Measurements from ENCODE around the gene DRAM1.

DRAM1 gene

DNA sequence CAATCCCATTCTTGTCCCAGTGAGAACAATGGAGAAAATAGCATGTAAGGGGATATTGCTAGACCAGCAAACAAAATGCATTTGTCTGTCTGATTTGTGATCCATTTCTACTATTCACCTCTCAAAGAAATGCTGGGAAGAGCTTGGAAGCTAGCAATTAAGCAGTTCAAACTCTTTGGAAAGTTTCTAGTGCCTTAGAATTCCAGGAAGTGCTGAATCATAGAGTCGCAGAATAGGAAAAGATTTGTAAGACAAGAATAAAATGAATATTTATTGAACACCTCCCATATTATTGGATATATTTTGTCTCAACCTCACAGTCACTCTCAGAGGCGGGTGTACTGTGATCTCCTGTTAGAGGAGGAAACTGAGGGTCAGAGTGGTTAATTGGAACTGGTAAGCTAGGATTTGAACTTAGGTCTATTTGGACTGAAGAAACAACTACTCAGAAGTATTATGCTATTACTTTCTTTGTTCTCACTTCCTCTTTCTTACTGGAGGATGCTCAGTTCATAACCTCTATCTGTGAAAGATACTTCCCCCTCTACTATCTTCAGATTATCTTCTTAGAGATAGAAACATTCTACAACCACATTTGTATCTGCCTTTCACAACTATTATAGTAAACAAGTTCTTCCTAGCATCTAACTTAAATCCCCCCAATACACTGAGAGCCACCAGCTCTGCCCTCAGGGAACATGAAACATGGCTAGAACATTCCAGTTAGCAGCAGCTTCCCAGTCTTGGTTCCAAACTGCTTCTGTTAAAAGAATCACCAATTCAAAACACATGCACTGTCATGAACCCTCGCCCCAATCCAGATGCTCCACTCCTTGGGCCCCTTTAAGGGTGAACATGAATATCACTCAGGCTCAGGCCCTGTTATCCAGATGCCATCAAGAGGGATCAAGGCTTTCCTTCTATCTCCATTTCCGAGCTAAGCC lies 64.2 kb downstream of the DRAM1 start:
- H3K4me2 ChIP-seq: peak overlapping the region in 9 of 11 experiments; percentile 7 to 37 (median 20); a peak in 14 of 22 replicates
- H3K27me3 ChIP-seq: no peaks in the 10 kb centered on the region
- H4K20me1 ChIP-seq: no peaks in the 10 kb centered on the region
- no peaks in the 10 kb centered on the region for H3K36me3 ChIP-seq
- H3K9ac ChIP-seq: no peak overlapping the region
- no peak for TF ChIP-seq Cebpa-rat (IDR thresholded peaks at IDR 0.05)
- no peak overlapping the region for H3K27ac ChIP-seq
- H3K9me3 ChIP-seq (replicated peaks in 1 of 11): no peaks in the 10 kb centered on the region
- H3K4me3 ChIP-seq: no peak overlapping the region
- peaks cover 7 to 24% (median 16%) of the 10 kb centered on the region in 10 experiments; a peak in 18 of 20 replicates for H3K4me1 ChIP-seq

DNA sequence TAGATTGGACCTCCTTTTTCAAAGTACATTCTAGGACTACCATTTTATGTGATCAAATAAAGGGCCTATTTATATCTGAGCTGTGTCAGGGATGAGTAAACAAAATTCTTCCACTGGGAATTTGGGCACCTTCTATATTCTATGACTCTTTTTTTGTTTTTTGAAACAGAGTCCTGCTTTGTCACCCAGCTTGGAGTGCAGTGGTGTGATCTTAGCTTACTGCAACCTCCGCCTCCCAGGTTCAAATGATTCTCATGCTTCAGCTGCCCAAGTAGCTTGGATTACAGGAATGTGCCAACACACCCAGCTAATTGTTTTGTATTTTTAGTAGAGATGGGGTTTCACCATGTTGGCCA lies 64.8 kb downstream of the DRAM1 start:
- Histone ChIP-seq H3K27me3 (no peaks in the 10 kb centered on the region), H3K36me3 (no peaks in the 10 kb centered on the region), H4K20me1 (no peaks in the 10 kb centered on the region), H3K4me1 (peaks cover 7 to 24% (median 16%) of the 10 kb centered on the region in 10 experiments; a peak in 18 of 20 replicates), H3K9me3 (replicated peaks in 1 of 11) (no peaks in the 10 kb centered on the region), H3K4me2 (peak overlapping the region in 8 of 11 experiments; percentile 9 to 37 (median 22); a peak in 9 of 22 replicates), H3K9ac (no peak overlapping the region), H3K27ac (no peak overlapping the region), H3K4me3 (no peak overlapping the region)
- no peak for TF ChIP-seq Cebpa-rat (IDR thresholded peaks at IDR 0.05)

DNA sequence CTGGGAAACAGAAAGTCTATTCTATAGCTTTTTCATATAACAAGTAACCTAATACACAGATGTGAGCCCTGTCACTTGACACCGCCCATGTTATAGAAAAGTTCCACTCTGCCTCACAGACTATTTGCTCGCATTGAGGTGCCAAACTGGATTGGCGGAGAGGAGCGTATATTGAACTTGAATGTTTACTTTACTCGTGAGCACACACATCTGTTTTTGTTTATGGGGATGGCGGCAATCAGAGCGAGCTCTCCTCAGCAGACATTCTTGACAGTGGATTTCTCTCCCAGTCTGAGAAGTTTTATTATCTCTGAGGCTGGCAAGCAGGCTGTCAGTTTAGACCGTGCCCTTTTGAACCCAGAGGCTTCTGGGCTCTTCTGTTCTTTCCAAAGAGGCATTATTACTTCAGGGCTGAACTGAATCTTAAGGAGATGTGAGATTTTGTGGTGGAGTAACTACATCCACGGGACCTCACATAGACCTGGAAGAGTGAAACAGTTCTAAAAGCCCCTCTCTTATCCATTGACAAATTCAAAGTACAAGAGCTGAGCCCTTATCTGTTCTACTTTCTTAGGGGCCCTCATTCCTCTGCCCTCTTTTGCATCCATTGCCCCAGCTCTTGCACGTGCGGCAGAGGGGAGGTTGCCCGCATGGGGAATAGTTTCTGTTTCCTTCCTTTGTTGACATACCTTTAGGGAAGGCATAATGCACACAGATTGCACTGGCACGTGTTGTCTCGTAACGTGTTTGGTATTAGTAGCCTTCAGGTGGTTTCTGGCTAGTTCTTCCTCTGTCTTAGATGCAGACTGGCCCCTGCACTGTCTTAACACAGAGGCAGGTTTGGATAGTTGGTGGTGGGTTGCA lies 68.2 kb downstream of the DRAM1 start:
- Histone ChIP-seq H3K27ac (no peak overlapping the region), H3K9me3 (replicated peaks in 1 of 11) (0 out of 22 replicates have a peak, but pooled peaks cover 0 to under 1% (median 0%) of the 10 kb centered on the region in 11 experiments), H3K36me3 (no peaks in the 10 kb centered on the region), H3K9ac (no peak overlapping the region), H3K4me1 (peaks cover 7 to 24% (median 15%) of the 10 kb centered on the region in 10 experiments; a peak in 18 of 20 replicates), H4K20me1 (no peaks in the 10 kb centered on the region), H3K4me3 (no peak overlapping the region), H3K27me3 (no peaks in the 10 kb centered on the region), H3K4me2 (no peak overlapping the region)
- TF ChIP-seq Cebpa-rat (IDR thresholded peaks at IDR 0.05): no peak

DNA sequence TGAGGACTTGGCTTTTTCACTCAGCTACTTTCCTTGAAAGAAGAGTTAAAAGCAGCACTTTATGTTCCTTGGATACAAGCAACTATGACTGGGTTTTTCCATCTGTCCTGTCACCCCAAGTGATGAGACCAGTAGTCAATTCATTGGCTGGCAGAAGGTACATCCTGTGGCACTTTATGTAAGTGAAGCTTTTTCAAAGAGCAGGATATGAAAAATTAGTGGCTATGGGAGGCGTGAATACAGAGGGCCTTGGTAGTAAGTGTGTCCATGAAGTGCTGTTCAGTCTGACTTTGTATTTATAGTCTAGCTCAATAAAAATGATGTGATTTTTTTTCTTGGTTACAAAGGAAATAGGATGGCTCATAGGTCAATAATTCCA lies 68.8 kb downstream of the DRAM1 start:
- no peak overlapping the region for H3K4me3 ChIP-seq
- H4K20me1 ChIP-seq: no peaks in the 10 kb centered on the region
- H3K36me3 ChIP-seq: no peaks in the 10 kb centered on the region
- H3K9me3 ChIP-seq (replicated peaks in 1 of 11): peaks cover 0 to 6% (median 0%) of the 10 kb centered on the region in 11 experiments; a peak in 3 of 22 replicates
- no peak overlapping the region for H3K4me2 ChIP-seq
- H3K27me3 ChIP-seq: no peaks in the 10 kb centered on the region
- H3K4me1 ChIP-seq: peaks cover 7 to 18% (median 12%) of the 10 kb centered on the region in 10 experiments; a peak in 18 of 20 replicates
- no peak overlapping the region for H3K9ac ChIP-seq
- no peak overlapping the region for H3K27ac ChIP-seq
- no peak for TF ChIP-seq Cebpa-rat (IDR thresholded peaks at IDR 0.05)

DNA sequence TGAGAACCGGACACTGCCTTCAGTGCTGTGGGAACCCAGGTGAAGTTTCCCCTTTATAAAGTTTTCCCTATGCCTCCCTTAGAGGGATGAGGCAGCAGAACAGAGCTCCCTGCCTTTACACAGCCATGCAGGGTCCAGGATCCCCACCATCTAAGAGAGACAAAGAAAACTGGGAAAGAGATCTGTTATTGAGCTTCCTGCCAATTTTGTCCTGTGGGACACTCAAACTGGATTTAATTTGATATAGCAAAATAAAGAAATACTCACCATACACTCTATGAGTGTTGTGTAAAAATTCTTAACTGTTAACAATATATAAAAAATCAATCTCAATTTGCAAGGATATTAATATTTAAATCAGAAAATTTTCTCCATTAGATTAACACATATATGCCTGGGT lies 69.9 kb downstream of the DRAM1 start:
- Histone ChIP-seq H3K27me3 (no peaks in the 10 kb centered on the region), H3K4me3 (no peak overlapping the region), H3K27ac (no peak overlapping the region), H3K9me3 (replicated peaks in 1 of 11) (peaks cover 0 to 16% (median 0%) of the 10 kb centered on the region in 11 experiments; a peak in 4 of 22 replicates), H3K4me1 (peaks cover 0 to 8% (median 2%) of the 10 kb centered on the region in 10 experiments; a peak in 9 of 20 replicates), H3K4me2 (no peak overlapping the region), H3K36me3 (no peaks in the 10 kb centered on the region), H4K20me1 (no peaks in the 10 kb centered on the region), H3K9ac (no peak overlapping the region)
- no peak for TF ChIP-seq Cebpa-rat (IDR thresholded peaks at IDR 0.05)

DNA sequence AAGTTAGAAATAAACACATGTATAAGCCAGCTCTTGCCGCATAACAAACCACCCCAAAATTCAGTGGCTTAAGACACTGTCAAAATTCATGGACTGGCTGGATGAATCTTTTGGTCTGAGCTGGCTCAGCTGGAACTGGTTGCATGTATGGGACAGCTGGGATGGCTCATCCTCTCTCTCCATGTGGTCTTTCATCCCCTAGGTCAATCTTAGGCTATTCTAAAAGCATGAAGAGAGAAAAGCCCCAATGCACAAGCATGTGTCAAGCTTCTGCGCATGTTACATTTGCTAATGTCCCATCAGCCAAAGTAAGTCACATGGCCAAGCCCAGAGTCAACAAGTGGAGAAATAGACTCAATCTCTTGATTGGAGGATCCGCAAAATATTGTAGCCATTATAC lies 71.0 kb downstream of the DRAM1 start:
- Histone ChIP-seq H3K36me3 (no peaks in the 10 kb centered on the region), H3K27ac (no peak overlapping the region), H3K4me3 (no peak overlapping the region), H3K9me3 (replicated peaks in 1 of 11) (peaks cover 0 to 27% (median 0%) of the 10 kb centered on the region in 11 experiments; a peak in 7 of 22 replicates), H3K27me3 (no peaks in the 10 kb centered on the region), H4K20me1 (no peaks in the 10 kb centered on the region), H3K9ac (no peak overlapping the region), H3K4me2 (no peak overlapping the region), H3K4me1 (no peaks in the 10 kb centered on the region)
- TF ChIP-seq Cebpa-rat (IDR thresholded peaks at IDR 0.05): no peak

DNA sequence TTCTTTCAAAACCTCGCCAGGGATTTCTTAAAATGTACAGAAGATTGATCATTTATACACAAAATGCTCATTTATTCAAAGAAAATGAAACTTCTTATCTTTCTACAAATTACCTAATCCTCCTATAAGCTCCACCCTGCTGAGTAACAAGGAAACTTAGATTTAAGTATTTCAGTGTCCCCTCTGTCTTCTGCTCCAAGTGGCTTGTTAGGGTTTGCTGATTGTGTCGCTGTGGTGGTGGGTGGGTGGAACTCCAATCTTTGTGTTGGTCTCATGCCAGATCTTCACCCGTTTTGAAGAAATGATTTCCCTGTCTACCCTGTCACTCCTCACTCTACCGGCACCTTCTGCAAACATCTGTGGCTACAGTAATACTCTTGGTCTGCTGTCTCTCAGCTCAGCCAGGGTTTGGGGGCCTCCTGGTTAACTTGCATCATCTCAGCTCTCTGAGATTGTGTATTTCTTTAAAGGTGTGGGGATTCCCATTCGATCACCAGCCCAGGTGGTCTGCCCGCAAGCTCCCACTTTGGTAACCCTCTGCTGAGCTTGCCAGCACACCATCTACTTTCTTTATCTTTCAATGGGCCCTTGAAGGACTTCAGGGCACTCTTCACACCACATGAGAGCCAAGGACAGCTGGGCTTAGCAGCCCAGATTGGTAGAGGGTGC lies 73.8 kb downstream of the DRAM1 start:
- no peak overlapping the region for H3K4me3 ChIP-seq
- TF ChIP-seq Cebpa-rat (IDR thresholded peaks at IDR 0.05): no peak
- no peaks in the 10 kb centered on the region for H3K36me3 ChIP-seq
- H3K27ac ChIP-seq: no peak overlapping the region
- H3K9ac ChIP-seq: no peak overlapping the region
- no peaks in the 10 kb centered on the region for H3K27me3 ChIP-seq
- H3K9me3 ChIP-seq (replicated peaks in 1 of 11): peaks cover 0 to 34% (median 0%) of the 10 kb centered on the region in 11 experiments; a peak in 8 of 22 replicates
- H3K4me1 ChIP-seq: no peaks in the 10 kb centered on the region
- H4K20me1 ChIP-seq: no peaks in the 10 kb centered on the region
- H3K4me2 ChIP-seq: no peak overlapping the region

DNA sequence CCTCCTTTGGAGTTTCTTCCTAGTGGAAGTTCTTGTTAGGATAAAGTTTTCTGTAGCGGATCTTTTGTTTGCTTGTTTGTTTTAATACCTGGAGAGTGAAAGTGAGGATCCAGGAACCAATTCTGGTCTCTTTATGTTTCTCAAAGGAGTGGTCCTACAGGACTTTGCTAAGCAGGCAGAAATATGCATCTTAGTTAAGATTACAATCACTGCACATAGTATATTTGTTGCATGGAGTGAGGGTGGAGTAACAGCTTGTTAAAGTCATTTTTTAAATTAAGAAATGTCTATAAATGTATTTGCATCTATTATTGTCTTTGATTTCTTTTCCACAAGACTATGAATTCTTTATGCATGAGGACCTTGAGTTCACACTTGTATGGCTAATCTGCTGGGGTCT lies 76.7 kb downstream of the DRAM1 start:
- H4K20me1 ChIP-seq: no peaks in the 10 kb centered on the region
- H3K4me2 ChIP-seq: no peak overlapping the region
- H3K27ac ChIP-seq: no peak overlapping the region
- H3K27me3 ChIP-seq: no peaks in the 10 kb centered on the region
- H3K9me3 ChIP-seq (replicated peaks in 1 of 11): peaks cover 0 to 34% (median 4%) of the 10 kb centered on the region in 11 experiments; a peak in 10 of 22 replicates
- H3K9ac ChIP-seq: no peak overlapping the region
- no peaks in the 10 kb centered on the region for H3K36me3 ChIP-seq
- no peak for TF ChIP-seq Cebpa-rat (IDR thresholded peaks at IDR 0.05)
- H3K4me3 ChIP-seq: no peak overlapping the region
- no peaks in the 10 kb centered on the region for H3K4me1 ChIP-seq

Data from BLaER1 treated with 17β-estradiol and CSF1 and Interleukin-3, amounts not matched to agents 10 nM and 100 nM (cell line).